GM19025 (cell line): ENCODE data around the gene GLG1.
"Not testable (repeated sequence)": the region's sequence is repeated elsewhere in the genome, so short reads cannot be mapped to it uniquely, and the experiment has no call there.

Experiments
- ATAC-seq: cut with Tn5 transposase; IDR thresholded peaks from one replicate; pipeline ENCODE4 v1.9.1; 2021; ENCODE audit warnings: mild to moderate bottlenecking, low read depth, moderate library complexity; ENCODE audit not compliant: unreplicated experiment

The GLG1 gene

DNA sequence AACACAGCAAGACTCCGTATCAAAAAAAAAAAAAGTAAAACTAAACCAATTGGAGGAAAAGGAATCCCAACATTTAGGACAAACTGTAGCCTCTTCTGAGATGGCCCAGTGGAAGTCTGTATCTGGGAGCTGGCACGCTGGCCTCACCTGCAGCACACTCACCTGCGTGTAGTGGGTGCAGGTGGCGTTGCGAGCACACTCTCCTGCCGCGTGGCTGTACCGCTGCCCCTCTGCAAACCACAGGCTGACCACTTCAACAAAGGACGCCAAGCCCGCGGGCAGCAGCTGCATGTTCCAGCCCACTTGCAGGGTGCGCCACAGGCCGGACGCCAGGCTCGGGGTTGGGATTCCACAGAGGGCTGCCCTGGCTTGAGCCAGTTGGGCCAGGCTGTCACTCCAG lies 189.0 kb downstream of the GLG1 start:
- not testable (repeated sequence) for ATAC-seq

DNA sequence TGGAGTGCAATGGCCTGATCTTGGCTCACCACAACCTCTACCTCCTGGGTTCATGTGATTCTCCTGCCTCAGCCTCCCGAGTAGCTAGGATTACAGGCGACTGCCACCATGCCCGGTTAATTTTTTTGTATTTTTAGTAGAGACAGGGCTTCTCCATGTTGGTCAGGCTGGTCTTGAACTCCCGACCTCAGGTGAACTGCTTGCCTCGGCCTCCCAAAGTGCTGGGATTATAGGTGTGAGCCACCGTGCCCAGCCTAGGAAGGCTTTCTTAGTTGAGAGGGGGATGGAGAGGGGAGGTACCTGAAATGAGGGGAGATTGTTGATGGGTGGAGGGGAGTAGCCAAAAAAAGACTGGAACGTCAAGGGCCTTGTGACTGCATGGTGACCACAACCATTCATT lies 193.0 kb downstream of the GLG1 start:
- not testable (repeated sequence) for ATAC-seq

DNA sequence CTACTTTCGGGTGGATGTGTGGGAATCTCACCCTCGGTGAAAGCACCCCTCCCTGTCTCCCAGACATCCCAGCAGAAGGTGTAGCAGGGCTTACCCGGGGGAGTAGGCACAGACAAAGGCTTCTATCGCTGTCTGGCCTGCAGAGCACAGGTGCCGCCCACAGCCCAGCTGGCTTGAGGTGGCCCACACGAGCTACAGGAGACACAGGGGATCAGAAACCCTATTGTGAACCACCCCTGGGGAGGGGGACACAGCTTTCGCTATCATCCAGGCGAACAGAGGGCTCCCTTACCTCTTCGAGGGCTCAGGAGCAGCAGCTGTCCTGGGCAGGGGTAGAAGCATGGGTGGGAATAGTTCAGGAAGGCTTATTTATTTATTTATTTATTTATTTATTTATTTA lies 193.4 kb downstream of the GLG1 start:
- ATAC-seq, result not testable (repeated sequence)

DNA sequence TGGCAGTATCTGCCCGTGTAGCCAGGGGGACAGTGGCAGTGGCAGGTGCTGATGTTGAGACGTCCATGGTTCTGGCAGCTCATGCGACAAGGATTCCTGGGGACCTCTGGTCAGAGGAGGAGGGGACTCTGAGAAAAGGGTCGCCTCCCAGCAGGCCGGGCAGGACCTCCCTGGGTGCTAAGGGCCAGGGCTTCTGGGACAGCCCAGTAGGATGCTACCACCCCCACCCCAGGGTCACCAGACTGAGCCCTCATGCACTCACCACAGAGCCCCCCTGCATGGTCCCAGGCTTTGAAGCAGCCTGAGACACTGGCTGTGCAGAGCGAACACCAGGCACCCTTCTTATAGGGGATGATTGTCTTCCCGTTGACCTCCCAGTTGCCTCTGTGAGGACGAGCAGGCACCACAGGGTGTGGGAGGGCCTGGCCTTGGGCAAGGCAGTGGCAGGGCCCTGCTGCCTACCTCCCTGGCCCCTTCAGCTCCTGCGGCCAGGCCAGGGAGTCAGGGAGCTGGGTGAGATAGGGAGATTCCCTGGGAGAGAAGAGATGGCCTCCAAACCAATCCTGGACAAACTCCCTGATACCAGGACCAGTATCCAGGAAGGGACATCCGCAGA lies 194.0 kb downstream of the GLG1 start:
- not testable (repeated sequence) for ATAC-seq

DNA sequence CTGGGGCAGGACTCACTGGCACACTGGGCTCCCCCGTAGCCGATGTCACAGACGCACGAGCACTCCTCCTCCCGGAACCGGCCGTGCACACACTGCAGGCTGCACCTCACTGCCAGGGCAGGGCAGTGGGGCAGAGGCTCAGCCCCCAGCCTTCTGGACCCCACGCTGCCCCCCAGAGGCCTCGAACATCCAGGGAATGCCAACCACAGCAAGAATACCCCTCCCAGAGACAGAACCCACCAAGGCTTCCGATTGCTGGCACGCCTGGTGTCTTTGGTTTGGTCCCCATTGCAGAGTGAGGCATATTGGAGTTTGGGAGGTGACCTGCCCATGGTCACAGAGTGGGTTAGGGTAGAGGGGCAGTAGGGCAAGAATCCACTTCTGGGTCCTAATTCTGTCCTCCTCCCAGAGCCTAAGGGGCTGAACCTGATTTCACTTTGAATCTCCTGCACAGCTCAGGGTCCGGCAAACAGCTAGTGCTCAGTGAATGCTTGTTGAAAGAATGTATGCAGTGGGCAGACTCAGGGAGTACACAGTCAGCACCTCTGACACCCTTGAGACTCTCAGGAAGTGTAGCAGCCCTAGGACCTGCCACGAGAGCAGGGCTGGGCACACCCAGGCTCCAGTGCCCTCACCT lies 194.7 kb downstream of the GLG1 start:
- not testable (repeated sequence) for ATAC-seq

DNA sequence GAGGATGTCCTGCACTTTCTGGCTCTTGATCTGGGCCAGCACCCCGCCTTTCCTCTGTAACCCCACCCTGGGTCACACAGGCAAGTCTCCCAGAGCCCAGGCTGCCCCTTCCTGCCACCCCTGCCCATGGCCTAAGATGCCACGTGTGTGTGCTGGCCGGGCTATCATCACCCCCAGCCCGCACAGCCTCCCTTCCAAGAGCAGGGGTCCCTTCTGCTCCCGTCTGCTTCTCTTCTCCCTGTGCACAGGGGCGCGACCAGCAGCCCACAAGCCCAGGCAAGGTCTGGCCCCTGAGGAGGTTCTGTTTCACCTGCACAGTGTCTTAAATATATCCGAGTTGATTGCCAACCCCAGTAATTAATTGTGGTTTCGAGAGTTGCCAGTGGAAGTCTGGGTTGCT lies 195.9 kb downstream of the GLG1 start:
- ATAC-seq, result not testable (repeated sequence)

DNA sequence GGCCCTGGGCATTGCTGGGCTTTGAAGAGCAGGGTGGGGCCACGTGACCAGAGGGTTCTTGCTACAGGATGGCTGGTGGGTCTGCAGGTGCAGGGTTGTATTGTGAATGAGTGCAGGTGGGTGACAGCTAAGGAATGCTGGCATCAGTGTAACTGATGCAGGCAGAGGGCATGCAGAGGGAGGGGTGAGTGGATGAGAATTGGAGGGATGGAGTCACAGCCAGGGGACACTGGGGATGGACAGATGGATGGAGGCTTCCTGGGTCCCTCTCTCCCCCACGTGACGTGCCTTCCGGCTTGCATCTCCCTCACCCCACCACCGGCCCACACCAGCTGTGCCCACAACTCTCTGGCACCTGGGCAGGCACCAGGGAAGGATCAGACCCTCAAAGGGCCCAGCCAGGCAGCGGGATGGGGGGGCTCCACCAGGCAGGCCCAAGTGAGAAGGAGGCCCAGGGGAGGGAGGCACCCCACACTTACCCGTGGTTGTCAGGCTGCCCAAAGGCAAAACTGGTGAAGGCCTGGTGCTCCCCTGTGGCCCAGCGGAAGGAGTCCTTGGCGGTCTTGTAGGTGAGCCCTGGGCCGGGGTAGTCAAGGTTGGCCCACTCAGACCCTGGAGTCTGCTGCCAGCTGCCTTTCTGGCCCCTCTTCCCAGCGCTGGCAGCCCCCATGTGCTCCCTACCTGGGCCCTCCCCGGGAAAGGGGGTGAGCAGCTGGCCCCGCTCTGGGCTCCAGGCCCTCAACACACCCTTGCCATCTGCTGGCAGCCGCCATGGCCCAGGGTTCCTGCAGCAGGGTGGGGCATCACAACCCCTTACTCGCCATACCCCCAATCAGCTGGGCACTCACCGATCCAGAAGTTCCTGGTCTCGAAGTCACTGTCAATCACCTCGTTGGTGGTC lies 196.6 kb downstream of the GLG1 start:
- not testable (repeated sequence) for ATAC-seq

DNA sequence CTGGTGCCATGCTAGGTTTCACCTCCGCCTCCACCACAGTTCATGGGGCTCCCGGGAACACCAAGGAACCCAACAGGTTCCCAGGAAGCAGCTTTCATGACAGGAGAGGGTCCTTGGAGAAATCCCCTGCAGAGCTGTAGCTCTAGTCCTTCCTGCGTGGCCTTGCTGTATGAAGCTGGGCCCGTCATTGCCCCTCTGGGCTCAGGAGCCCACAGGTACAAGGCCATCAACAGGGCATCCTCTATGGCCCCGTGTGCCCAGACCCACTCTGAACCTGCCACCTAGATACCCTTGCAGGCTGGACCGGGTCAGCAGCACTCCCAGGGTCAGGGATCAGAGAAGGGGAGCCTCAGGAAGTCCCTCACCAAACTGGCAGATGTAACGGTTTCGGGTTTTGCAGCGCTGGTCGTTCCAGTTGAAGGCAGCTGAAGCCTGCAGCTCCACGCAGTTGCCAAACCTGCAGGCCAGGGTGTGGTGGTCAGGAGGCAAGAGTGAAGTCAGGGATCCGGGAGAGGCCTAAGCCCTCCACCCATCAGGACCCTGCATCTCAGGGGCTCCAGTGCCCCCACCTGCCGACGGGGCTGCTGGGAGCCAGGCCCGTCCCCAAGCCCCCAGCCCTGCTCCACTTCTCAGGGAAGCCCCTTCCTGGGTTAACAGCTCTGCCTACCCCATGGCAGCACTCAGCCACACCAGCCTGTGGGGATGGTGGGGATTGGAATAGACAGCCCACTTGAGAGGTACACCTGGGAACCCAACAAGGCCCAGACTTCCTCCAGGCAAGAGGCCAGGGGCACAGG lies 197.5 kb downstream of the GLG1 start:
- not testable (repeated sequence) for ATAC-seq

DNA sequence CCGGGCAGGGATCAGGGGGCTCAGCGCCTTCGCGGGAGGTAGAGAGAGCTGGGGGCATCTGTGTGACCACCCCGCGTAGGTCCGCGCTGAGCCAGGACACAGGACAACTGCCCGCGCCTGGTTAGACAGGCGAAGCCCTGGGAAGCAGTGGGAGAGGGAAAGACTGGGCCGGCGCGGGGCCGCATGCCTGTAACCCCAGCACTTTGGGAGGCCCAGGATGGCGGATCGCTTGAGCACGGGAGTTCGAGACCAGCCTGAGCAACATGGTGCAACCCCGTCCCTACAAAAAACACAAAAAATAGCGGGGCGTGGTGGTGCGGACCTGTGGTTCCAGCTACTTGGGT lies 199.6 kb downstream of the GLG1 start:
- not testable (repeated sequence) for ATAC-seq

DNA sequence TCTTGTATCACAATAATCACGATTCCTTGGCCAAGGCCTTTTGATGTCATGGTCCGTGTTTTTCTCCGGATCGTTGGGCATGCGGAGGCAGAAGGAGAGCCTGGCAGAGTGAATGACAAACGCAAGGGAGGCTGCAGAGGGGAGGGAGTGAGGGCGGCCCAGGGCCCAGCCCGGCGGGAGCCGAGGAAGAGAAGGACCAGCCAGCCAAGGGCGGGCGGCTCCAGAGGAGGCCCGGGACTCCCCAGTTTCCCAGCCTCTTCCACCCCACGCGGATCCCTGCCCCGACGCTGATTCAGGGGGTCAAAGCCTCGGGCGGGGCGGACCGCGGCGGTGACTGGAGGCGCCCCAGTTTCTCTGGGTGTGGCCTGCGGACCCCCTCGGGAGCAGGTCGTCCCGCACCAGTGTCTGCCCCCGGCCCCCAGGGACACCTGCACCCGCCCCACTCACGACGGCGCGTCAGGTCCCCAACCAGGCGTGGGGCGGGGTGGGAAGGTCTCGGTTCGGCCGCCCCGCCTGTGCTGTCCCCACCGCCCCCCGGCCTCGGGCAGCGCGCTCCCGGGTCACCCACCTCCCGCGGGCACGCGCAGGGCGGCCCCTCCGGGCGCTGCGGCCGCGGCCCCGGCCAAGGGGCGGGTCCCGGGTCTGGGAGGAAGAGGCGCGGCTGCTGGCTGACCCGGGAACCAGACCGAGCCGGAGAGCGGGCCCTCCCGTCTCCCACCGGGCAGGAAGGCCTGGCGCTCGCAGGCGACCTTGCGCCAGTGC lies 200.1 kb downstream of the GLG1 start:
- ATAC-seq, result not testable (repeated sequence)

DNA sequence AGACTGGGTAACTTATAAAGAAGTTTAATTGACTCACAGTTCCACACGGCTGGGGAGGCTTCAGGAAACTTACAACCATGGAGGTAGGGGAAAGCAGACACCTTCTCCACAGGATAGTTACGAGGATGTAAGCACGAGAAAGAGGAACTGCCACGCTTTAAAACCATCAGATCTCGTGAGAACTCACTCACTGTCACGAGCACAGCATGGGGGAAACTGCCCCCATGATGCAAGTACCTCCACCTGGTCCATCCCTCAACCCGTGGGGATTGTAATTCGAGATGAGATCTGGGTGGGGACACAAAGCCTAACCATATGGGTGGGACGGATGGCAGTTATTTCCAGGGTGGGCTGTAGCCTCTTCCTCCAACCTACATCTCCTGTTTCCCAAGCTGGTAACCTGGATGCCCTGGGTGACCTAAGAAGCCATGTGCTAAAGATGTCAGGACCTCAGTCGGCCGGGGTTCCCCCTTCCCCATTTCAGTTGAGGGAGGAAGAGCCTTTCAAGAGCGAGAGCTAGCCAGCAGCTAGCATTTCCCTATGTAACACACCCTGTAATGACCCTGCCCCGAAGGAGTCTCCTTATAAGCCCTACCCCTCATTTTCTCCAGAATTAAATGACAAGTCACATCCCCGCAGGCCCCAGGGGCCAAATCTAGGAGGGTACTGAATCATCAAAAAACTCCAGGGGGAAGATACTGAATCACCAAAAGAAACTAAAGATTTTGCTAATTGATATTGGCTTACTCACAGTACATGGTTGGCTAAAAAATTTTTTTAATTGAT lies 202.6 kb downstream of the GLG1 start:
- not testable (repeated sequence) for ATAC-seq

DNA sequence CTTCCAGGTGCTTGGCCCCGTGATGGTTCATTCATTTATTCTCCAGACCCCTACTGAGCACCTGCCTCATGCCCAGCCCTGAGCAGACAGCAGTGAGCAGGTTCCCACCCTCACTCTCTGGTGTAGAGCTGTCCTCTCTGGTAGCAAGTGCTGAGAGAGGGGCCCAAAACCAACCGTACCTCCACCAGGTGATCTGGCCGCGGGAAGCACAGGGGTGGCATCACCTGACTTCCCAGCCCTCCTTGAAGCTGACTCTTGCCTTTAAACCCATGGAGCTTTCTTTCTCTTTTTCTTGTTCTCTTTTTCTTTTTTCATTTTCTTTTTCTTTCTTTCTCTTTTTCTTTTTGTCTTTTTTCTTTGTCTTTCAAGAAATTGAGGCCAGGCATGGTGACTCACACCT lies 206.7 kb downstream of the GLG1 start:
- not testable (repeated sequence) for ATAC-seq

DNA sequence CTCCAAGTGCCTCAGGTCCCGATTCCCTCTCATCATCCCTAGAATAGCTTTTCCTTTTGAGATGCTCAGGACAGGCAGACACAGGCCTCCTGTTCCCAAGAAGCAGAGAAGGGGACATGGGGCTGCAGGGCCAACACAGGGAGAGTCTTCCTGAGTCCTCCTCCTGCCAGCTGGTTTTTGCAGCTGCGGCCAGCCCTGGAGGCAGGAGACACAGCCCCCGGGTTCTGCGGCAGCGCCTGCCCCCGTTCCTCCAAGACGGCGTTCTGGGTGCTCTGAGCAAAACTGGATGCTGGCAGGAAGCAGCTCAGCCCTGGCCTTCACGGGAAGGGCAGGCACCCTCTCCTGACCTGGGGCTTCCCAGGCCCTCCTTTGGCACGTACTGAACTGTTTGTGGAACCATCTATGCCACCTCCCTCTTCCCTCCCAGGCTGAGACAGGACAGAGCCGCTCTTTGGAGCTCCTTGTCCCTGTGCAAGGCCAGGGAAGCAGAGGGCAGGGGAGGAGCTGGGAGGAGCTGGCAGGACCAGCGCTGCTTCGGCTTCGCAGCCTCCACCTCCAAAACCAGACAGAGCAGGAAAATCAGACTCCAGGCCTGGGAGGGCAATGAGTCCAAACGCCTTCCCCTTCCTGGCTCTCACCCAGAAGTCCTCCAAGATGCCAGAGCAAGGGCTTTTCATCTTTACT lies 208.6 kb downstream of the GLG1 start:
- ATAC-seq, result not testable (repeated sequence)
